T-helper 1 cell treated with Interleukin-12 subunit alpha and Interleukin-12 subunit beta and Interleukin-4 antibody, amounts not matched to agents 30 μg/mL and 1 μg/mL, for 36 hours (primary cell): ENCODE measurements around the gene NOS1.

Source experiments
- H3K27ac Mint-ChIP-seq: one replicate; pipeline ENCODE4 v1.8.0; 2021; ENCODE audit warnings: mild to moderate bottlenecking, mixed read lengths
- H3K27me3 Mint-ChIP-seq: one replicate; pipeline ENCODE4 v1.8.0; 2021; ENCODE audit warnings: low read depth, mixed read lengths
- H3K36me3 Mint-ChIP-seq: one replicate; pipeline ENCODE4 v1.8.0; 2021; ENCODE audit warnings: low read depth, mixed read lengths
- H3K4me1 Mint-ChIP-seq: one replicate; pipeline ENCODE4 v1.8.0; 2021; ENCODE audit warnings: low read depth, mixed read lengths
- H3K4me3 Mint-ChIP-seq: one replicate; pipeline ENCODE4 v1.8.0; 2021; ENCODE audit warnings: mild to moderate bottlenecking, moderate library complexity, mixed read lengths
- H3K9me3 Mint-ChIP-seq: one replicate; pipeline ENCODE4 v1.8.0; 2021; ENCODE audit warnings: mixed read lengths

The NOS1 gene

GRCh38 chr12:117292688-117293087 is 68.7 kb downstream of the NOS1 start:
- Mint-ChIP-seq H3K27me3 (peaks cover 7% of the 10 kb centered on the region), H3K4me1 (no peaks in the 10 kb centered on the region), H3K9me3 (no peaks in the 10 kb centered on the region), H3K27ac (no peak overlapping the region), H3K4me3 (no peak overlapping the region), H3K36me3 (no peaks in the 10 kb centered on the region)

DNA sequence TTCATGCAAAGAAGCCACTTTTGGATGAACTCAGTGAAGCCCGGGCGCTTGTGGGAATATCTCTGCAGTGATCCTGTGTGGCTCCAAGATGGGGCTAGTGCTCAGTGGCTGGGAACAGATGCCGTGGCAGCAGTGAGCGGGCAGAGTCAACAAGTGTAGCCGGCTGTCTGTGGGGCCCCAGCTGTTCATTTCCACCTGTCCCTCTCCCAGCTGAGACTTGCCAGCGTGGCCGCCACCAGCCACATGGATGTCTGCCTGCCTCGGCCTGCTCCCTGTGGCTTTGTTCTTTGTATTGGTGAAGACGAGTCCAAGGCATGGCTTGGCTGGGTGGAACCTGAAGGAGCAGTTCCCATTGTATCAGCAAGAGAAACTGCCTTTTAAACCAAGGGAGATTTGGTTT is 77.3 kb downstream of the NOS1 start:
- H3K27ac Mint-ChIP-seq = no peak overlapping the region
- H3K9me3 Mint-ChIP-seq = peaks cover 5% of the 10 kb centered on the region
- no peaks in the 10 kb centered on the region for H3K36me3 Mint-ChIP-seq
- H3K4me1 Mint-ChIP-seq = no peaks in the 10 kb centered on the region
- no peaks in the 10 kb centered on the region for H3K27me3 Mint-ChIP-seq
- H3K4me3 Mint-ChIP-seq = no peak overlapping the region

DNA sequence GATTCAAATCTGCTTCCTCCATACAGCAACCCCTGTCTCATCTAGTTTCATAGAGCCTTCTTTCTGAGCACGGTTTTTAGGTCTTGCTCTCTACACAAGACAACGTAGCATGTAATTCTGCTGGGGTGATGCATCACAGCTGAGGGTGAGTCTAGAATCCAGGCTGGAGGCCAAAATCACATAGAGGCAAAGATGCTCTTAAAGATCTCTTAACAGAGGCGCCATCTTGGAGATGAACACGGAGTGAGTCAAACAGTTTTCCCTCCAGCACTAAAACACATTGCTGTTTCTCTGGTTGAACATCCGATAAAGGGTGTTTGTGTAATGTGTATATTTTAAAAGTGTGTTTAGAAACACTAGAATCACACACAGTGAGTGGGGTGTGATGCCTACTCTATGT is 78.9 kb downstream of the NOS1 start:
- Mint-ChIP-seq H3K9me3 (peaks cover 5% of the 10 kb centered on the region), H3K4me1 (no peaks in the 10 kb centered on the region), H3K4me3 (no peak overlapping the region), H3K27ac (no peak overlapping the region), H3K27me3 (no peaks in the 10 kb centered on the region), H3K36me3 (no peaks in the 10 kb centered on the region)

DNA sequence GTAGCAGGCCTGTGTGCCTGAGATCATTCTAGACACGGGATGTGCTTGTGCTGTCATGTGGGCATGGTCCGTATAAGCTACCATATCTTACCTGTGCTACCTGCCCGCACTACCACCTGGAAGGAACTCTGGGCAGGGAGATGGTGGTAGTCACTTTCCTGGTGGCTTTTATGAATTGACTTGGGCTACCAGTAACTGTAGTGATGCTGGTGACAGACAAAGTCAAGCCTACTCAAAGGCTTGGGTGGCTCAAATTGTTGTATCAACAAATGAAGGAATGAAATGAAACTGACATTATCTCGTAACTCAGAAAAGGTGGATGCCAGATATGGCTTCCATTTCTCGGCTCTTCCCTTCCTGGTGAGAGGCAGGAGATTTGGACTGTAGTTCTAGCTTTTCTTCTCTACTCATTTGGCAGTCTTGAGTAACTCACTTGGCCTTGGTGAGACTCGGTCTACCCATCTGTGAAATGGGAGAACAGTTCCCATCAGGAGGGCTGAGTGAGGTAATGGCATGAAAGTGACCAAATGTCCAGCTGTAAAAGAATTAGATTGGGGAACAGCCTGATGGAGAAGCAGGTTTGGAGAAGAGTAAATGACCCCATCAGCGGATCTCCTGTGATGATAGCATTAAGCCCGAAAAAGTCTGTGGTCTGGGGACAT is 81.3 kb downstream of the NOS1 start:
- Mint-ChIP-seq H3K9me3 (peaks cover 5% of the 10 kb centered on the region), H3K36me3 (no peaks in the 10 kb centered on the region), H3K27ac (no peak overlapping the region), H3K27me3 (no peaks in the 10 kb centered on the region), H3K4me3 (no peak overlapping the region), H3K4me1 (no peaks in the 10 kb centered on the region)

GRCh38 chr12:117279606-117280005 is 81.8 kb downstream of the NOS1 start:
- H3K9me3 Mint-ChIP-seq = peaks cover 5% of the 10 kb centered on the region
- H3K27ac Mint-ChIP-seq = no peak overlapping the region
- H3K4me3 Mint-ChIP-seq = no peak overlapping the region
- no peaks in the 10 kb centered on the region for H3K27me3 Mint-ChIP-seq
- H3K36me3 Mint-ChIP-seq = no peaks in the 10 kb centered on the region
- no peaks in the 10 kb centered on the region for H3K4me1 Mint-ChIP-seq

DNA sequence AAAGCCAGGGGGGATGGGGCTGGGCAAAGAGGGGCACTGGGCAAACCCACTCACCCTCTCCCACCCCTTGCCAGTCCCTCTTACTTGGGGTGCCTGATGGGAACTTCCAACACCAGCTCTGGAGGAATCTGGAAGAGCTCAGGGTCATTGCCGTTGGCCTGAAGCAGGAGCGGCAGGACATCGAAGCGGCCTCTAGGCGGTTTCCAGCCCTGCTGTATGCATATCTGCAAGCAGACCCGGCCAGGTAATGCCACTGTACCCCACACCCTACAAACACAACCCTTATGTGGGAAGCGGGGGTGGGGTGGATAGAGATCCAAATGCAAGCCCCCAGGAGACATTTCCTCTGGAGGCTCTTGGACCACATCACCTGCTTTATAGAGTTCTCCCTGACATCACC is 83.6 kb downstream of the NOS1 start:
- Mint-ChIP-seq H3K9me3 (peaks cover 5% of the 10 kb centered on the region), H3K27ac (no peak overlapping the region), H3K4me1 (no peaks in the 10 kb centered on the region), H3K27me3 (no peaks in the 10 kb centered on the region), H3K4me3 (no peak overlapping the region), H3K36me3 (no peaks in the 10 kb centered on the region)

GRCh38 chr12:117273091-117273490 is 88.3 kb downstream of the NOS1 start:
- H3K27me3 Mint-ChIP-seq = no peaks in the 10 kb centered on the region

GRCh38 chr12:117272690-117273089 is 88.7 kb downstream of the NOS1 start:
- no peaks in the 10 kb centered on the region for H3K27me3 Mint-ChIP-seq

More at GRCh38 chr12:117273091-117273490, 88.3 kb downstream of the NOS1 start:
- H3K9me3 Mint-ChIP-seq = no peaks in the 10 kb centered on the region
- no peak overlapping the region for H3K4me3 Mint-ChIP-seq
- H3K27ac Mint-ChIP-seq = no peak overlapping the region
- H3K36me3 Mint-ChIP-seq = no peaks in the 10 kb centered on the region
- H3K4me1 Mint-ChIP-seq = no peaks in the 10 kb centered on the region

DNA sequence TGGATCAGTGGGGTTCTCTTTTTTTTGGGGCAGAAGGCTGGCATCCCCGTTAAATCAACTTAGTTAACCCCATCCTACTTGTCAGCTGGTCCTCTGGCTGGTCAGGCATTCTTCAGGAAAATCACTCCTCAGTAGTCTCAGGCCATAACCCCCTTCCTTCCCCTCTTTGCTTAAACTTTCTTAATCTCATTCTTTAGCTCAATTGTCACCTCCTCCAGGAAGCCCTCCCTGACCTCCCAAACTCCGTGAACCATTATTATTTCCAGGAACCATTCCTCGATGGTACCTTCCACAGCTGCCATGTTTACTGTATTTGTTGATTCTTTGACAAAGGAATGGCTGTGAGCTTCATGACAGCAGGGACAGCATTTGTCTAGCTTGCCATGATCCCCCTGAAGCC is 98.7 kb downstream of the NOS1 start:
- H3K9me3 Mint-ChIP-seq = no peaks in the 10 kb centered on the region
- no peak overlapping the region for H3K4me3 Mint-ChIP-seq
- no peaks in the 10 kb centered on the region for H3K4me1 Mint-ChIP-seq

More at GRCh38 chr12:117272690-117273089, 88.7 kb downstream of the NOS1 start:
- no peaks in the 10 kb centered on the region for H3K36me3 Mint-ChIP-seq
- H3K4me3 Mint-ChIP-seq = no peak overlapping the region
- H3K27ac Mint-ChIP-seq = no peak overlapping the region
- H3K4me1 Mint-ChIP-seq = no peaks in the 10 kb centered on the region
- no peaks in the 10 kb centered on the region for H3K9me3 Mint-ChIP-seq

GRCh38 chr12:117261247-117261646 is 100.2 kb downstream of the NOS1 start:
- H3K27ac Mint-ChIP-seq = no peak overlapping the region
- no peaks in the 10 kb centered on the region for H3K9me3 Mint-ChIP-seq

More for the DNA sequence above, 98.7 kb downstream of the NOS1 start:
- Mint-ChIP-seq H3K36me3 (no peaks in the 10 kb centered on the region), H3K27me3 (no peaks in the 10 kb centered on the region), H3K27ac (no peak overlapping the region)

GRCh38 chr12:117255386-117255785 is 106.0 kb downstream of the NOS1 start:
- Mint-ChIP-seq H3K4me1 (peaks cover 4% of the 10 kb centered on the region), H3K27ac (no peak overlapping the region), H3K36me3 (no peaks in the 10 kb centered on the region), H3K4me3 (no peak overlapping the region), H3K9me3 (peaks cover 6% of the 10 kb centered on the region), H3K27me3 (no peaks in the 10 kb centered on the region)

More at GRCh38 chr12:117261247-117261646, 100.2 kb downstream of the NOS1 start:
- H3K27me3 Mint-ChIP-seq = no peaks in the 10 kb centered on the region
- H3K36me3 Mint-ChIP-seq = no peaks in the 10 kb centered on the region
- H3K4me1 Mint-ChIP-seq = no peaks in the 10 kb centered on the region
- no peak overlapping the region for H3K4me3 Mint-ChIP-seq

DNA sequence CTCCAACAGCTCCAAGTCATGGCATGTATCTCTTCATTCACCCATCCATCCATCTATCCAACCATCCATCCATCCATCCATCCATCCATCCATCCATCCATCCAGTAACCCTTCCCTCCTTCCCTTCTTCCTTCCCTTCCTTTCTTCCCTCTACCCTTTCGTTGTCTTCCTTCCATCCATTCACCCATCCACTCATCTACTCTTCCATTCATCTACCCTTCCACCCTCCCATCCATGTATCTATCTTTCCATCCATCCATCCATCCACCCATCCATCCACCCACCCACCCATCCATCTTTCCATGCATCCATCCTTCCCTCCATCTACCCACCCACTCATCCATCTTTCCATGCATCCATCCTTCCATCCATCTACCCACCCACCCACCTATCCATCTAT is 117.9 kb downstream of the NOS1 start:
- Mint-ChIP-seq H3K36me3 (no peaks in the 10 kb centered on the region), H3K27me3 (no peaks in the 10 kb centered on the region), H3K9me3 (no peaks in the 10 kb centered on the region), H3K4me1 (no peaks in the 10 kb centered on the region), H3K27ac (no peak overlapping the region), H3K4me3 (no peak overlapping the region)

GRCh38 chr12:117241697-117242096 is 119.7 kb downstream of the NOS1 start:
- Mint-ChIP-seq H3K4me3 (no peak overlapping the region), H3K27me3 (no peaks in the 10 kb centered on the region), H3K9me3 (no peaks in the 10 kb centered on the region), H3K27ac (no peak overlapping the region), H3K4me1 (no peaks in the 10 kb centered on the region), H3K36me3 (no peaks in the 10 kb centered on the region)

DNA sequence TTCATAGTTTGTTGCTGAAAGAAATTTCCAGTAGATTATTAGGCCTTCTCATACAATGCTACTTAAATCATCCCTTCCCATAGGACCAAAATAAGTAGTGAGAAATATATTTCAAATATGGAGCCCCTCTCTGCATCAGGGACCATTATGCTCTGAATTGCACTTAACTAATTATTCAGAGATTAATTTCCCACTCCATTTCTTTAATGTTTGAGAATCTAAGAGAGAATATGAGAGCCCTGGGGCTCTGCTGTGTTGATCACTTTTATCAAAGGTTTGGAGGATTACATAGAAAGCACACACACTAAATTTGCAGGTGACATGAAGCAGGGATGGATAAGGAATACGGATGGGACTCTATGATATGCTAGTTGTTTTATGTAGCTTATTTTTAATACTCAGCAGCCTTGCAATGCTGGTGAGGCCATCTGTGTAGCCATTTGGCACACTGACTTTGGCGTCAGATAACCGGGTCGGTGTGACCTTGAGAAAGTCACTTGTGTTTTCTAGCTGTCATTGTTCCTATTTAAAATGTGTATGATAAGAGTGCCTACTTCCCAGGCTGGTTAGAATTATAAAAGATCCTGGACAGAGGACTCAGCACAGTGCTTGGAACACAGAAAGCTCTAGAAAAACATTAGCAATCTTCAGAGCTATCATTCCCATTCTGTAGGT is 121.2 kb downstream of the NOS1 start:
- Mint-ChIP-seq H3K27me3 (peaks cover 5% of the 10 kb centered on the region), H3K4me3 (no peak overlapping the region), H3K4me1 (no peaks in the 10 kb centered on the region), H3K9me3 (no peaks in the 10 kb centered on the region), H3K27ac (no peak overlapping the region), H3K36me3 (no peaks in the 10 kb centered on the region)

GRCh38 chr12:117236456-117237001 is 124.9 kb downstream of the NOS1 start:
- Mint-ChIP-seq H3K27me3 (peaks cover 5% of the 10 kb centered on the region), H3K27ac (no peak overlapping the region), H3K4me1 (no peaks in the 10 kb centered on the region), H3K36me3 (no peaks in the 10 kb centered on the region), H3K4me3 (no peak overlapping the region), H3K9me3 (no peaks in the 10 kb centered on the region)
